Measurements from ENCODE around the gene ZNRF3.

- TF ChIP-seq, protein P1, sequence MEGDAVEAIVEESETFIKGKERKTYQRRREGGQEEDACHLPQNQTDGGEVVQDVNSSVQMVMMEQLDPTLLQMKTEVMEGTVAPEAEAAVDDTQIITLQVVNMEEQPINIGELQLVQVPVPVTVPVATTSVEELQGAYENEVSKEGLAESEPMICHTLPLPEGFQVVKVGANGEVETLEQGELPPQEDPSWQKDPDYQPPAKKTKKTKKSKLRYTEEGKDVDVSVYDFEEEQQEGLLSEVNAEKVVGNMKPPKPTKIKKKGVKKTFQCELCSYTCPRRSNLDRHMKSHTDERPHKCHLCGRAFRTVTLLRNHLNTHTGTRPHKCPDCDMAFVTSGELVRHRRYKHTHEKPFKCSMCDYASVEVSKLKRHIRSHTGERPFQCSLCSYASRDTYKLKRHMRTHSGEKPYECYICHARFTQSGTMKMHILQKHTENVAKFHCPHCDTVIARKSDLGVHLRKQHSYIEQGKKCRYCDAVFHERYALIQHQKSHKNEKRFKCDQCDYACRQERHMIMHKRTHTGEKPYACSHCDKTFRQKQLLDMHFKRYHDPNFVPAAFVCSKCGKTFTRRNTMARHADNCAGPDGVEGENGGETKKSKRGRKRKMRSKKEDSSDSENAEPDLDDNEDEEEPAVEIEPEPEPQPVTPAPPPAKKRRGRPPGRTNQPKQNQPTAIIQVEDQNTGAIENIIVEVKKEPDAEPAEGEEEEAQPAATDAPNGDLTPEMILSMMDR (IDR thresholded peaks at IDR 0.05; ENCODE audit: borderline replicate concordance, extremely low read depth, low read length, poor library complexity, severe bottlenecking) = no peak
- no peak for TF ChIP-seq EZH2 (IDR thresholded peaks at IDR 0.05; ENCODE audit: borderline replicate concordance, low read depth, low read length, severe bottlenecking)
Observed at GRCh38 chr22:28856095-28856455, 27.3 kb upstream of the ZNRF3 start.
